Psoas muscle (tissue), 8 donors: ENCODE measurements around the gene ZNF14. TPM values are rescaled to one million over a fixed set of nuclear protein-coding genes. Genes with fewer than 3 reads are reported as not detected.

Experiments used
- ATAC-seq, 4 donors: fragments of 200-7000 bp; cut with Tn5 transposase; one replicate each; pipeline ENCODE4 v1.9.1; 2020; ENCODE audit warnings: moderate library complexity in 3 of 4, mild to moderate bottlenecking in 2 of 4
- DNase-seq, 2 donors: peaks; one replicate each; pipeline ENCODE4 v3.0.0-alpha.2; 2020
- H3K27ac ChIP-seq: fragments of 200-600 bp; one replicate; pipeline ENCODE4 v1.8.0; 2022
- H3K27me3 ChIP-seq, 3 donors: fragments of 200-600 bp in 1 of 3; one replicate each; pipeline versions ENCODE4 v1.6.1 to v1.8.0; 2013 to 2022; ENCODE audit warnings: low read length in 2 of 3, mild to moderate bottlenecking in 2 of 3, moderate library complexity in 1 of 3; ENCODE audit not compliant: insufficient read depth in 3 of 3
- H3K36me3 ChIP-seq, 2 donors: fragments of 200-600 bp in 1 of 2; one replicate each; pipeline versions ENCODE4 v1.6.1 to v1.8.0; 2013 to 2022; ENCODE audit warnings: low read depth in 1 of 2, mild to moderate bottlenecking in 1 of 2, moderate library complexity in 1 of 2; ENCODE audit not compliant: insufficient read depth in 1 of 2
- H3K4me1 ChIP-seq: fragments of 200-600 bp; one replicate; pipeline ENCODE4 v1.8.0; 2022
- H3K4me3 ChIP-seq: fragments of 200-600 bp; one replicate; pipeline ENCODE4 v1.8.0; 2022; ENCODE audit warnings: mild to moderate bottlenecking
- H3K9me3 ChIP-seq: fragments of 200-600 bp; one replicate; pipeline ENCODE4 v1.8.0; 2022
- CTCF ChIP-seq: fragments of 200-600 bp; IDR thresholded peaks from one replicate; pipeline ENCODE4 v1.8.0; 2022; ENCODE audit warnings: antibody characterized with exemption
- WGBS, 3 donors: extraction: QIAGEN DNeasy Blood & Tissue Kit; methylation state at CpG; one replicate each; pipeline versions ENCODE4 v1.1.6 to v1.1.7; 2013; 5-methylcytosine and 5-hydroxymethylcytosine counted together
- intact Hi-C, 2 donors: fragments of 100-400 bp; cut with DNase I; formaldehyde crosslinking; loops; one replicate each; pipeline versions ENCODE4 v1.11.0 to v1.14.2; 2022
- polyA plus RNA-seq, 3 donors: library from polyadenylated mRNA; stranded (reverse); fragments of 200-250 nt; gene quantifications; one replicate each; pipeline ENCODE4 v1.2.3, GENCODE V29; 2013
- total RNA-seq, 4 donors: library from RNA; stranded (reverse); fragmentation: NEBNext Ultra II Directional in 2 of 4; extraction: Animal tissue kit (Norgen Biotek cat#: 25700) in 2 of 4; gene quantifications; one replicate each; pipeline versions ENCODE4 v1.2.1 to v1.2.4, GENCODE V29; 2021 to 2023
- donor health status: healthy with polysubstance abuse.
- donor health status: DM: no; HTN: no; CAD: no; lungs with moderate emphysema.
- donor health status: Bipolar disorder and iron deficiency.
- donor health status: healthy.
- donor health status: DM: yes; HTN: yes; CAD: no.
- donor health status: DM: no; HTN: no; CAD: no.
- donor health status: DM: no; HTN: no; CAD: no.
- donor health status: DM: yes; HTN: yes; CAD: no.

ZNF14 gene
- total and polyA plus RNA-seq, 7 donors: 1.0 to 3.4 (median 1.9) TPM

DNA sequence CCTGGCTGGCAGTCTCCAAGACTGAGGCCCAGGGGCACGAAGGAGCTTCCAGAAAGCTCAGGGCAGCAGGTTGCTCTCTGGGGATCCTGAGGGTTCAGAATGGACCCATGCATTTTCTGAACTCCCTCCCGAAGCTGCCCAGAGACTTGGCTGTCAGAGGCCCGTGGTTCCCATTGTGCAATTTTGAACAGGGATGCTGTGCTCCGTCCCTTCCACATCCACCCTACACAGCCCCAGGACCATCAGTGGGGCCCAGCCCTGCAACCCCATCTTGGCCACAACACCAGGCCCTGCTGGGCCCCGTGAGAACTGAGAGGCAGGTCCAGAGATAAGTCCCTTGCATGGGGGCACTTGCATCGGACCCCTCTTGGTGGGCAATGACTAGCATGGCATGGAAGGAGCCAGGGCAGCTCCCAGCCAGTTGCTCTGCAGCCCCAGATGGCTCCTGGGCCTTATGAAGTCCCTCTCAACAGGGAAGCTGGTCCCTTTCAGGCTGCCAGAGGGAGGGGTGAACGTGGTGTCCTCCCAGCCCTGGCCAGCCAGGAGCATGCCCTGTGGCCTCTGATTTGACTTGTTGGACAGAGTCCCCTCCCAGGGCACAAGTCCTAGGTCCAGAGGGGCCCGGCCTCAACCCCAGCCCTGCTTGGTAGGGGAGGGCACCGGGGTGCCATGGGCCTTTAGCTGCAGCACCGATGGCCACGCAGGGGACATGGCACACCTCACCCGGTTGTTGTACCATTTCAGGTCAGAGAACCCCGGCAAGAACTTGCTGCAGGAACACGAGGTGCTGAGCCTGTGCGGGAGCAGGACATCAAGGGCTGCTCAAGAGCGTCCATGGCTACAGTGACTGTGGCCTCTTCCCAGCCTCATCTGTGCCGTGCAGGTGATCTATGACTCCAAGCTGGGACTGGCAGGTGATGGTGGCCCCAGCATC is 17.3 kb upstream of the ZNF14 start:
- WGBS, 3 donors: 77 to 80% (median 79%) methylated on average over 15 to 17 of the region's 17 CpGs
- Histone ChIP-seq H3K9me3 (no peaks in the 10 kb centered on the region), H3K4me1 (no peaks in the 10 kb centered on the region), H3K36me3 (no peaks in the 10 kb centered on the region), H3K4me3 (no peak overlapping the region), H3K27me3 (no peaks in the 10 kb centered on the region), H3K27ac (no peak overlapping the region)
- no peak for TF ChIP-seq CTCF
- intact Hi-C loops: no loop called here
- no peak for ATAC-seq
- no peak for DNase-seq

GRCh38 chr19:19749117-19749907 is 16.4 kb upstream of the ZNF14 start:
- Histone ChIP-seq H3K27me3 (no peaks in the 10 kb centered on the region), H3K4me3 (no peak overlapping the region), H3K9me3 (no peaks in the 10 kb centered on the region), H3K4me1 (no peaks in the 10 kb centered on the region), H3K36me3 (no peaks in the 10 kb centered on the region), H3K27ac (no peak overlapping the region)
- 77 to 81% (median 81%) methylated on average over 12 to 13 of the region's 13 CpGs for WGBS, 3 donors
- DNase-seq (no peak), ATAC-seq (no peak)
- TF ChIP-seq CTCF: no peak
- intact Hi-C loops: no loop called here

DNA sequence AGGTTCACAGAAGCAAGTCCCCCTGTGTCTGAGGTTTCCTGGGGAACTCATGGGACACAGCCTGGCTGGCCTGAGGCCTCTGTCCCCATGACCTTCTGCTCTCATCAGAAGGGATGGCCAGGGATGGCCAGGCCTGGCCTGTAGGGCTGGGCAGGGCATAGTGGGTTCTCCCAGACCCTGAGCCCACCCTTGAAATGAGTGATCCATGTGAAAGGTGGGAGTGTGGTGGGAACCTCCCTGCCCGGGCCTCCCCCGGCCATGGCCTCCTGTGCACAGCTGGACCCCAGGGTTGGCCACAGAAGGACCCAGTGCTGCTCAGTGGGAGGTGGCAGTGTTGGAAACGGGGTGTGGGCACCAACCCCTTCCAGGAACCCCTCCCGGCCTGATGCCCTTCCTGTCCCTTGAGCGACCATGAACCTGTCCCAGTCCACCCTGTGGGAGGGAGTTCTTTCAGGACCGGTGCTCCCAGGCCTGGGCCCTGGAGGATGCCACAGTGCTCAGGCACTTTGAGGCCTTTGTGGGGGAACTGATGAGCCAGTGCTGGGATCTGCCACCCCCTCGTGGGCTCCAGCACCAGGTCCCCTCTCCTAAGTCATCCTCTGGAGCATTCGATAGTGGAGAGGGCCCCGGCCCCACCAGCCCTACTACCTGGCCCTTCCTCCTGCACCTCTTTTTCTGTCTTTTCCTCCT is 15.5 kb upstream of the ZNF14 start:
- no peak for DNase-seq
- H3K36me3 ChIP-seq: no peaks in the 10 kb centered on the region
- WGBS, 3 donors: 79 to 80% (median 80%) methylated on average over 9 of the region's 9 CpGs

More for the DNA sequence above, 15.5 kb upstream of the ZNF14 start:
- H3K27me3 ChIP-seq: no peaks in the 10 kb centered on the region
- no peak for TF ChIP-seq CTCF
- H3K4me1 ChIP-seq: no peaks in the 10 kb centered on the region
- intact Hi-C loops: no loop called here
- no peak overlapping the region for H3K27ac ChIP-seq
- H3K4me3 ChIP-seq: no peak overlapping the region
- no peak for ATAC-seq
- no peaks in the 10 kb centered on the region for H3K9me3 ChIP-seq
